SK-MEL-5 (cell line): Measurements from ENCODE around the gene AKNA. TPM values are rescaled to one million over a fixed set of nuclear protein-coding genes. Genes with fewer than 3 reads are reported as not detected.

Experiments used
- DNase-seq: peaks from one replicate; pipeline ENCODE4 v3.0.0-alpha.2; 2016; ENCODE audit warnings: low read depth, low spot score
- in situ Hi-C: cut with HindIII; loops from 2 replicates; pipeline ENCODE4 v1.10.0; 2016; ENCODE audit warnings: low sequenced_read_pairs, high pct_unique_total_duplicates, low pct_unique_long_range_greater_than_20kb
- total RNA-seq: library from RNA; depleted of rRNA; stranded (reverse); fragments of >200 nt; shearing (Covaris generic); gene quantifications from 2 replicates; pipeline ENCODE4 v1.2.3, GENCODE V29; 2014

Gene AKNA
- total RNA-seq, 1 experiment from 2014 or later: 5.5 TPM

- in situ Hi-C loops: no loop called here
Measured at GRCh38 chr9:114386886-114387679, 699 bp downstream of the AKNA start.

GRCh38 chr9:114386361-114386885 is 1.4 kb downstream of the AKNA start:
- in situ Hi-C loops: no loop called here
- DNase-seq: no peak

More at GRCh38 chr9:114386886-114387679, 699 bp downstream of the AKNA start:
- no peak for DNase-seq

GRCh38 chr9:114385397-114386181 is 2.2 kb downstream of the AKNA start:
- DNase-seq: peak; percentile 89
- in situ Hi-C loops: no loop called here

DNA sequence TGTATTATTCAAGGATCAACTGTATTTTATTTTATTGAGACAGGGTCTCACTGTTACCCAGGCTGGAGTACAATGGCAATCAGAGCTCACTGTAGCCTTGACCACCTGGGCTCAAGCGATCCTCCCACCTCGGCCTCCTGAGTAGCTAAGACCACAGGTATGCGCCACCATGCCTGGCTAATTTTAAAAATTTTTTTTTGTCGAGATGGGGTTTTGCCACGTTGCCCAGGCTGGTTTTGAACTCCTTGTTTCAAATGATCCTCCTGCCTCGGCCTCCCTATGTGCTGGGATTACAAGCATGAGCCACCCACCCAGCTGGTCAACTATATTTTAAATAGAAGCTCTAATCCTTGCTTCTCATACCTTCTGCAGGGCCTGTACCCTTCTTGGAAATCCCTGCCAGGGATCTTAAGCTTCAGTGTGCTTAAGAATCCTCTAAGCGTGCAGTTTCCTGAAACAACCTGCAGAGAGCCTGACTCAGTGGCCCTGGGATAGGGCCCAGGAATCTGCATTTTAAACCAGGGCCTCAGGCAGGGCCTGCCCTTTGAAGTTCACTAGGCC is 2.9 kb downstream of the AKNA start:
- DNase-seq: no peak
- in situ Hi-C loops: no loop called here

GRCh38 chr9:114384341-114384740 is 3.4 kb downstream of the AKNA start:
- DNase-seq: no peak
- in situ Hi-C loops: no loop called here

DNA sequence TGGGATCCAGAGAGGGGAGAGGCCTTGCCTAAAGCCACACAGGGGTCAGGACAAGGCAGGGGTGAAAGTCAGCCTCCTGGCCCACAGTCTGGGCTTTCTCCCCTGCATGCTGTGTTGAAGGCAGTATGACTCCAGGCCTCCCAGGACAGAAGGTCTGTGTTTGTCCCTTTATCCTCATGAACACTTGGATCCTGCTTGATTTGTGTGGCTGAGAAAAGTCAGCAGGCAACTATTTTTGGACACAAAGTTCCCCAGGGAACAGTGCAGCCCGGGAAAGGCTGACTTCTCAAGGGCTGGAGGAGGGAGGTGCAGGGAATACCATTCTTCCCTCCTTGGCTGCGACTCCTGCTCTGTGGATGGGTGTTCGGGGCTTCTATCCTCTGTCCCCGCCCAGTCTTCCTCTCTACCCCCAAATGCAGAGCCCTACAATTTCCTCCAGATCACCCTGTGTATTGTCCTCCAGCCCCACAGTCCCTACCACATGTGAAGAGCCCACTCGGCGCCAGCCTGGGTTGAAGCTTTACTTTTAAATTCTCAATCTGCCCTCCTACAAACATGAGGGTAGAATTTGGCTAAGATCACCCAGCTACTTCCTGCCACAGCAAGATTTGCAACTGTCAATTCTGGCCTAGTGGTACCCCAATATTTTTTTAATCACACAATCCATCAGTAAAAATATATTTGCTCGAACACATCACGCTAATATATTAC is 4.1 kb downstream of the AKNA start:
- peak; percentile 90 for DNase-seq
- in situ Hi-C loops: no loop called here

- in situ Hi-C loops: no loop called here
- DNase-seq: no peak
Measured at GRCh38 chr9:114382699-114383520, 4.9 kb downstream of the AKNA start.

GRCh38 chr9:114378883-114379282 is 8.9 kb downstream of the AKNA start:
- in situ Hi-C loops: no loop called here
- no peak for DNase-seq

GRCh38 chr9:114378016-114378415 is 9.8 kb downstream of the AKNA start:
- in situ Hi-C loops: no loop called here
- DNase-seq: no peak

DNA sequence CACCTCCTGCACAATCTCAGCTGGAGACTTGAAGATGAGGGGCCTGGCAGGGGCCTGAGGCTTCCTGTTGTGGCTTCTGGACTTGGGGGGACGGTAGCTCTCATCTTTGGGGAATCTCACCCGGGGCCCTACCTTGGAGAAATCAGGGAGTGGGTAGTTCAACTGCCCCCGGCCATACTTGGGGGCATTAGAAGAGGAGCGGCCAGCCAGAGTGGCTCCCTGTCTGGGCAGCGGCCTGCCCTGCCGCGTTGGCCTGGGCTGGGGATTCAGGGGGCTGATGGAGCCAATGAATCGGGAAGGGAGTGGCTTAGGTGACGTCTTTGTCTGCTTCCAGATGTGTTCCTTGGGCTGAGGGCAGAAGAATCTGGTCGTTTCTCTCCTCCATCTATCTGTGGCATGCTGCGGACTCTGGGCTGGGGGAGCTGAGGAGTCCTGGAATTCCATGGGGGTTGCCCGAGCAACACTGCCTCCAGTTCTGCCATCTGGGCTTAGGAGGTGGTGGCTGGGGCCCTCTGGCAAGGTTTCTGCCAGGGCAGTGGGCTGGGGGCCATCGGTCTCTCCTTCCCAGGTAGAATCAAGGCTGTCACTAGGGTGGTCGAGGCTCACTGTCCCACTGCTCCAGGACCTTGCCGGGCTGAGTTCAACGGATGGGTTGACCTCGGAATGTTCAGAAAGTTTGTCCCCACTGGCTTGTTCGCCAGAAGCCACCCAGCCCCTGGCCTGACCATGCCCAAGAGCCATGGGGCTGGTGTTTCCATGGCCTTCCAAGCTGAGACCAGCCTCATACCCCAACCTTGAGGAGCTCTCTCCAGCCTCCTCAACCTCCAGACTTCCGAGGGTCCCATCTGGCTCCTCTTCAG is 11.0 kb downstream of the AKNA start:
- in situ Hi-C loops: no loop called here
- DNase-seq: no peak

- in situ Hi-C loops: no loop called here
- DNase-seq: no peak
Measured at GRCh38 chr9:114375386-114376175, 12.2 kb downstream of the AKNA start.

- no peak for DNase-seq
- in situ Hi-C loops: no loop called here
Measured at GRCh38 chr9:114374936-114375335, 12.8 kb downstream of the AKNA start.

GRCh38 chr9:114373960-114374730 is 13.6 kb downstream of the AKNA start:
- in situ Hi-C loops: no loop called here
- DNase-seq: no peak

DNA sequence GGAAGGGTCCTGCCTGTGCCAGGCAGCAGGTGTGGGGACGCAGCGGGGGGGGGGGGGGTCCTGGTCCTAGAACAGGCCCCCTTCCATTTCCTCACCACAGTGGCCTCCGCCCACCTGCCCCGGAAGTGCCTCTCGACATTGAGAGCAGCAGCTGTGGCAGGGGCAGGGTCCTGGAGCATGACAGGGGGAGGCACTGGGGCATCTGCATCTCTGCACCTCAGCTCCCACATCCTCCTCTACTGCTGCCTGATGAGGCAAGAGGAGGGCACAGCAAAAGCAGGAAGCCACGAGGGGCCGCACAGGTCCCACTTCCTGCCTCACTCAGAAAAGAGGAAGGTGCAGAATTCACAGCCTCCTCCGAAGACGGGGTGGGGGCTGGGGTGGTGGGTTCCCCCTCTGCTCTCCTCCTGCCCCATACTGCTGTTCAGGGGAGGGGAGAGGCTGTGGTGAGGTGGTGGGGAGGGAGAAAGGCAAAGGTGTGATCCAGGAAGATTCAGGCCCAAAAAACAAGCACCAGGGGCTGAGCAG is 14.8 kb downstream of the AKNA start:
- no peak for DNase-seq
- in situ Hi-C loops: no loop called here
